ENCODE results near the gene VSIG2.

- TF ChIP-seq EZH2phosphoT487 (IDR thresholded peaks at IDR 0.05; ENCODE audit: unreplicated experiment) (no peak), ZNF114 (CRISPR knock-in tag; IDR thresholded peaks at IDR 0.05) (no peak), CTCF (conservative IDR thresholded peaks at IDR 0.05; ENCODE audit: low read depth in 2 of 2) (no peak), CREB1 (CRISPR knock-in tag; IDR thresholded peaks at IDR 0.05; ENCODE audit: low read depth) (no peak), EZH2 (IDR thresholded peaks at IDR 0.05; ENCODE audit: low read depth, unreplicated experiment) (no peak), POLR2AphosphoS5 (IDR thresholded peaks at IDR 0.05; ENCODE audit: low read depth) (no peak), JUNB (IDR thresholded peaks at IDR 0.05; ENCODE audit: unreplicated experiment) (no peak)
These were observed 16.9 kb upstream of the VSIG2 start for GRCh38 chr11:124768914-124769313.

All from GM23338 (cell line).